ENCODE measurements around the gene LONP1.
"Not testable (repeated sequence)": the region's sequence is repeated elsewhere in the genome, so short reads cannot be mapped to it uniquely, and the experiment has no call there.

Gene LONP1, protein sequence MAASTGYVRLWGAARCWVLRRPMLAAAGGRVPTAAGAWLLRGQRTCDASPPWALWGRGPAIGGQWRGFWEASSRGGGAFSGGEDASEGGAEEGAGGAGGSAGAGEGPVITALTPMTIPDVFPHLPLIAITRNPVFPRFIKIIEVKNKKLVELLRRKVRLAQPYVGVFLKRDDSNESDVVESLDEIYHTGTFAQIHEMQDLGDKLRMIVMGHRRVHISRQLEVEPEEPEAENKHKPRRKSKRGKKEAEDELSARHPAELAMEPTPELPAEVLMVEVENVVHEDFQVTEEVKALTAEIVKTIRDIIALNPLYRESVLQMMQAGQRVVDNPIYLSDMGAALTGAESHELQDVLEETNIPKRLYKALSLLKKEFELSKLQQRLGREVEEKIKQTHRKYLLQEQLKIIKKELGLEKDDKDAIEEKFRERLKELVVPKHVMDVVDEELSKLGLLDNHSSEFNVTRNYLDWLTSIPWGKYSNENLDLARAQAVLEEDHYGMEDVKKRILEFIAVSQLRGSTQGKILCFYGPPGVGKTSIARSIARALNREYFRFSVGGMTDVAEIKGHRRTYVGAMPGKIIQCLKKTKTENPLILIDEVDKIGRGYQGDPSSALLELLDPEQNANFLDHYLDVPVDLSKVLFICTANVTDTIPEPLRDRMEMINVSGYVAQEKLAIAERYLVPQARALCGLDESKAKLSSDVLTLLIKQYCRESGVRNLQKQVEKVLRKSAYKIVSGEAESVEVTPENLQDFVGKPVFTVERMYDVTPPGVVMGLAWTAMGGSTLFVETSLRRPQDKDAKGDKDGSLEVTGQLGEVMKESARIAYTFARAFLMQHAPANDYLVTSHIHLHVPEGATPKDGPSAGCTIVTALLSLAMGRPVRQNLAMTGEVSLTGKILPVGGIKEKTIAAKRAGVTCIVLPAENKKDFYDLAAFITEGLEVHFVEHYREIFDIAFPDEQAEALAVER

GRCh38 chr19:5719961-5720790, at the start of gene LONP1, which contains the start of gene CATSPERD:
Gene LONP1, minus strand, starts transcription at chr19:5720146. Its CDS starts 14 bp downstream, at chr19:5720132.
Gene CATSPERD, plus strand, starts transcription at chr19:5720637. Its CDS starts 101 bp downstream, at chr19:5720738.
- peaks cover 25% of the 10 kb centered on the region for H3K4me1 Mint-ChIP-seq (ENCODE audit: low read depth)
- peaks cover 4% of the 10 kb centered on the region for H3K27me3 Mint-ChIP-seq (ENCODE audit: low read depth)
- peak within 1 kb of the TSS; percentile 88 for H3K4me3 Mint-ChIP-seq
- H3K27ac Mint-ChIP-seq = peak within 1 kb of the TSS; percentile 93
- peaks cover 10% of the 10 kb centered on the region for H3K36me3 Mint-ChIP-seq (ENCODE audit: low read depth)
- no peaks in the 10 kb centered on the region for H3K9me3 Mint-ChIP-seq

- no peaks in the 10 kb centered on the region for H3K27me3 Mint-ChIP-seq (ENCODE audit: low read depth)
- H3K9me3 Mint-ChIP-seq = no peaks in the 10 kb centered on the region
Observed at GRCh38 chr19:5767949-5768348, 48.0 kb upstream of the LONP1 start.

DNA sequence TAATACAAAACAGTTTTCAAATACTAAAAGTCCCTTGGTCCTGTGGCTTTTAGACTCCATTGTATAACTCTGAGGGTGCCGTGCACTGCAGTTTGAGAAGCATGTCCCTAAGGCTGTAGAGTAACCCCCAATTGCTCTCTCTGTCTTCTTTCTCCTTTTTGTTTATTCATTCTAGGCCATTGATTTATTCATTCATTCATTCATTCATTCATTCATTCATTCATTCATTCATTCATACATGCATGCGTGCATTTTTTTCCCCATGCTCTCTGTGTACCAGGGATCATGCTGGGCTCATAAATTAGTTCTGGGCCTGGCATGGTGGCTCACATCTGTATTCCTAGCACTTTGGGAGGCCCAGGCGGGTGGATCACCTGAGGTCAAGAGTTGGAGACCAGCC, 45.3 kb upstream of the LONP1 start:
- Mint-ChIP-seq H3K9me3 (no peaks in the 10 kb centered on the region), H3K36me3 (ENCODE audit: low read depth) (no peaks in the 10 kb centered on the region), H3K4me3 (no peak overlapping the region), H3K4me1 (ENCODE audit: low read depth) (no peaks in the 10 kb centered on the region), H3K27ac (no peak overlapping the region), H3K27me3 (ENCODE audit: low read depth) (no peaks in the 10 kb centered on the region)

More at GRCh38 chr19:5767949-5768348, 48.0 kb upstream of the LONP1 start:
- no peak overlapping the region for H3K27ac Mint-ChIP-seq
- H3K4me3 Mint-ChIP-seq = no peak overlapping the region
- H3K4me1 Mint-ChIP-seq (ENCODE audit: low read depth) = no peaks in the 10 kb centered on the region
- no peaks in the 10 kb centered on the region for H3K36me3 Mint-ChIP-seq (ENCODE audit: low read depth)

GRCh38 chr19:5762608-5763217, 42.8 kb upstream of the LONP1 start:
- Mint-ChIP-seq H3K9me3 (no peaks in the 10 kb centered on the region), H3K36me3 (ENCODE audit: low read depth) (no peaks in the 10 kb centered on the region), H3K27me3 (ENCODE audit: low read depth) (no peaks in the 10 kb centered on the region), H3K4me3 (no peak overlapping the region), H3K4me1 (ENCODE audit: low read depth) (no peaks in the 10 kb centered on the region), H3K27ac (no peak overlapping the region)

DNA sequence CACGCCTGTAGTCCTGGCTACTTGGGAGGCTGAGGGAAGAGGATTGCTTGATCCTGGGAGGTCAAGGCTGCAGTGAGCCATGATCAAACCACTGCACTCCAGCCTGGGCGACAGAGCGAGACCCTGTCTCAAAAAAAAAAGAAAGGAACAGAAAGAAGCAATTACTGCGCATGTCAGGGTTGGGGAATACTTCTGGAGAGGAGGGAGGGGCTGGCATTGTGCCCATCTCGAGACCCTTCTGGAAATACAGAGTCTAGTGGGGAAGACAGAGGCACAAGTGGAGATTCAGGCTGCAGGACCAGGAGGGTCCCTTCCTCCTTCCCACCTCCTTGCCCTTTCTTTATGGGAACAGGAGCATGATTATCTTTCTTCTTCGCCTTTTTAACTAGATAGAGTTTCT, 33.8 kb upstream of the LONP1 start:
- Mint-ChIP-seq H3K36me3 (ENCODE audit: low read depth) (no peaks in the 10 kb centered on the region), H3K9me3 (no peaks in the 10 kb centered on the region), H3K4me1 (ENCODE audit: low read depth) (no peaks in the 10 kb centered on the region), H3K4me3 (no peak overlapping the region), H3K27ac (no peak overlapping the region), H3K27me3 (ENCODE audit: low read depth) (no peaks in the 10 kb centered on the region)

GRCh38 chr19:5751709-5752108, 31.8 kb upstream of the LONP1 start:
- Mint-ChIP-seq H3K27ac (no peak overlapping the region), H3K36me3 (ENCODE audit: low read depth) (no peaks in the 10 kb centered on the region), H3K27me3 (ENCODE audit: low read depth) (no peaks in the 10 kb centered on the region), H3K4me1 (ENCODE audit: low read depth) (no peaks in the 10 kb centered on the region), H3K9me3 (no peaks in the 10 kb centered on the region), H3K4me3 (no peak overlapping the region)

DNA sequence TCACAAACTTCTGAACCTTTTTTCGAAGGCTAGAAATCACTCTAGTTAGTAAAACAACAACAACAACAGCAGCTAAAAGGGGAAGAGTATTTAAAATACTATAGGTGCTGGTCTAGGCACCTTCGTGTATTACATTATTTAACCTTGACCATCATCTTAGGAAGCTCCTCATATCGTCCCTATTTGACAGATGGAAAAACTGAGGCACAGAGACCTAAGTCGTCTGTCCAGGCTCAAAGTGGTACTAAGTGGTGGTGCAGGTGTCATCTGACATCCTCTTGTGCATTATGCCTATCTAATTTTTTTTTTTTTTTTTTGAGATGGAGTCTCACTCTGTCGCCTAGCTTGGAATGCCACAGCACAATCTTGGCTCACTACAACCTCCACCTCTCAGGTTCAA, 29.6 kb upstream of the LONP1 start:
- Mint-ChIP-seq H3K27me3 (ENCODE audit: low read depth) (no peaks in the 10 kb centered on the region), H3K9me3 (no peaks in the 10 kb centered on the region), H3K36me3 (ENCODE audit: low read depth) (no peaks in the 10 kb centered on the region), H3K4me1 (ENCODE audit: low read depth) (no peaks in the 10 kb centered on the region), H3K4me3 (no peak overlapping the region), H3K27ac (no peak overlapping the region)

GRCh38 chr19:5748920-5749319, 29.0 kb upstream of the LONP1 start:
- H3K4me3 Mint-ChIP-seq; H3K27ac Mint-ChIP-seq; H3K4me1 Mint-ChIP-seq (ENCODE audit: low read depth); H3K27me3 Mint-ChIP-seq (ENCODE audit: low read depth); H3K36me3 Mint-ChIP-seq (ENCODE audit: low read depth); H3K9me3 Mint-ChIP-seq: not testable (repeated sequence)

DNA sequence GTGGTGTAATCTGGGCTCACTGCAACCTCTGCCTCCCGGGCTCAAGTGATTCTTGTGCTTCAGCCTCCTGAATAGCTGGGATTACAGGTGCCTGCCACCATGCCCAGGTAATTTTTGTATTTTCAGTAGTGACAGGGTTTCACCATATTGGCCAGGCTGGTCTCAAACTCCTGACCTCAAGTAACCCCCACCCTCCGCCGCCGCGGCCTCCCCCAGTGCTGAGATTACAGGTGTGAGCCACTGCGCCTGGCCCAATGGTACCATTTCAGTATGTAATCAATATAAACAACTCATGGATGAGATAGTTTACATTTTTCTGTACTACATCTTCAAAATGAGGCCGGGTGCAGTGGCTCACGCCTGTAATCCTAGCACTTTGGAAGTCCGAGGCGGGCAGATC, 25.1 kb upstream of the LONP1 start:
- H3K36me3 Mint-ChIP-seq (ENCODE audit: low read depth); H3K4me3 Mint-ChIP-seq; H3K4me1 Mint-ChIP-seq (ENCODE audit: low read depth); H3K27ac Mint-ChIP-seq; H3K9me3 Mint-ChIP-seq; H3K27me3 Mint-ChIP-seq (ENCODE audit: low read depth): not testable (repeated sequence)

DNA sequence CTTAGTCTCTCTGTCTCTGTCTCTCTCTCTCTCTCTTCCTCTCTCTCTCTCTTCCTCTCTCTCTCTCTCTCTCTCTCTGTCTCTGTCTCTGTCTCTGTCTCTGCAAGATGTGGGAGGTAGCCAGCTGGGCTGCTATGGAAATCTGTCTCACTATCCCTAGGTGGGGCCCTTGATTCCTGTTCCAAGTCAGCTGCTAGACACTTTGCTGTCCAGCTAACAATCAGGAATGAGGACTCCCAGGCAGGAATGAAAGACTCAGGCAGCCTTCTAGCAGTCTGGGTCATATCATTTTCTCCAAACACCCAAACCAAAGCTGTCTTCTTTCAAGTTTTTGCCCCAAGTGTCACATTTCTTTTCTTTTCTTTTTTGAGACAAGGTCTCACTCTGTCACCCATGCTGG, 23.7 kb upstream of the LONP1 start:
- Mint-ChIP-seq H3K4me1 (ENCODE audit: low read depth) (no peaks in the 10 kb centered on the region), H3K4me3 (no peak overlapping the region), H3K27me3 (ENCODE audit: low read depth) (no peaks in the 10 kb centered on the region), H3K27ac (no peak overlapping the region), H3K36me3 (ENCODE audit: low read depth) (no peaks in the 10 kb centered on the region), H3K9me3 (no peaks in the 10 kb centered on the region)

DNA sequence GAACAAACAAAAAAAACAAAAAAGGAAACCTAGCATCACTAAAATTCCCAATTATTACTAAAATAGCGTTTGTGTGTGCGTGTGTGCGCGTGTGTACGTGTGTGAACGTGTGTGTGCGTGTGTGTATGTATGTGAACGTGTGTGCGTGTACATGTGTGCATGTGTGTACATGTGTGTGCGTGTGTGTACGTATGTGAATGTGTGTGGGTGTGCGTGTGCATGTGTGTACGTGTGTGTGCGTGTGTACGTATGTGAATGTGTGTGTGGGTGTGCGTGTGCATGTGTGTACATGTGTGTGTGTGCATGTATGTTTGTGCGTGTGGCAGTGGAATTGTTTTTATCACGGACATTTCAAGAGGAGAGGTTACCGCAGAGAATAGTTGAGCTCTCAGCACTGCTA, 22.1 kb upstream of the LONP1 start:
- no peaks in the 10 kb centered on the region for H3K27me3 Mint-ChIP-seq (ENCODE audit: low read depth)
- H3K9me3 Mint-ChIP-seq = no peaks in the 10 kb centered on the region

DNA sequence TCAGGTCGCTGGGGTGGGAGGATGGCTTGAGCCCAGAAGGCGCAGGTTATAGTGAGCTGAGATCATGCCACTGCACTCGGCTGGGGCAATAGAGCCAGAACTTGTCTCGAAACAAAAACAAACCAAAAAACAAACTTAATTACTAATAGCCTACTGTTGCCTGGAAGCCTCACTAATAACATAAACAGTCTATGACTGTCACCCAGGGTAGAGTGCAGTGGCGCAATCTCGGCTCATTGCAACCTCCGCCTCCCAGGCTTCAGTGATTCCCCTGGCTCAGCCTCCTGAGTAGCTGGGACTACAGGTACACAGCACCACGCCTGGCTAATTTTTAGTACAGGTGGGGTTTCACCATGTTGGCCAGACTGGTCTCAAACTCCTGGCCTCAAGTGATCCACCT, 18.5 kb upstream of the LONP1 start:
- Mint-ChIP-seq H3K36me3 (ENCODE audit: low read depth) (no peaks in the 10 kb centered on the region), H3K4me1 (ENCODE audit: low read depth) (no peaks in the 10 kb centered on the region), H3K27me3 (ENCODE audit: low read depth) (no peaks in the 10 kb centered on the region), H3K4me3 (no peak overlapping the region), H3K9me3 (no peaks in the 10 kb centered on the region), H3K27ac (no peak overlapping the region)

More for the DNA sequence above, 22.1 kb upstream of the LONP1 start:
- no peaks in the 10 kb centered on the region for H3K36me3 Mint-ChIP-seq (ENCODE audit: low read depth)
- H3K4me1 Mint-ChIP-seq (ENCODE audit: low read depth) = no peaks in the 10 kb centered on the region
- no peak overlapping the region for H3K27ac Mint-ChIP-seq
- H3K4me3 Mint-ChIP-seq = no peak overlapping the region

- not testable (repeated sequence) for H3K27me3 Mint-ChIP-seq (ENCODE audit: low read depth); H3K36me3 Mint-ChIP-seq (ENCODE audit: low read depth); H3K27ac Mint-ChIP-seq; H3K4me3 Mint-ChIP-seq; H3K4me1 Mint-ChIP-seq (ENCODE audit: low read depth); H3K9me3 Mint-ChIP-seq
Observed at GRCh38 chr19:5733172-5733571, 13.2 kb upstream of the LONP1 start.

Data from T-helper 1 cell treated with Interleukin-12 subunit alpha and Interleukin-12 subunit beta and Interleukin-4 antibody, amounts not matched to agents 30 μg/mL and 1 μg/mL, for 36 hours (primary cell).